Fibroblast of peridontal ligament (primary cell): ENCODE measurements around the gene ANGPT4.
A peak's percentile ranks its signal among the peaks of the same experiment; 100 is the strongest.

ENCODE experiments used
- DNase-seq: peaks from one replicate; pipeline ENCODE4 v3.0.0-alpha.2; 2010; ENCODE audit errors: extremely low read depth

Gene ANGPT4

GRCh38 chr20:916125-916799, at the start of gene ANGPT4:
TSS of gene ANGPT4 (minus strand) at chr20:916334. CDS start at chr20:916214, 120 bp downstream.
- no peak for DNase-seq

GRCh38 chr20:963795-964194, 47.7 kb upstream of the ANGPT4 start:
- DNase-seq, result no peak

GRCh38 chr20:962683-963082, 46.5 kb upstream of the ANGPT4 start:
- no peak for DNase-seq

GRCh38 chr20:962223-962622, 46.1 kb upstream of the ANGPT4 start:
- no peak for DNase-seq

- no peak for DNase-seq
Observed at GRCh38 chr20:961768-962167, 45.6 kb upstream of the ANGPT4 start.

- no peak for DNase-seq
Observed at GRCh38 chr20:959996-960615, 44.0 kb upstream of the ANGPT4 start.

GRCh38 chr20:958936-959815, 43.0 kb upstream of the ANGPT4 start:
- no peak for DNase-seq

- peak; percentile 17 for DNase-seq
Observed at GRCh38 chr20:957544-957943, 41.4 kb upstream of the ANGPT4 start.

GRCh38 chr20:956330-956951, 40.3 kb upstream of the ANGPT4 start:
- DNase-seq, result peak; percentile 57

- DNase-seq, result no peak
Observed at GRCh38 chr20:955656-956055, 39.5 kb upstream of the ANGPT4 start.

GRCh38 chr20:955111-955510, 39.0 kb upstream of the ANGPT4 start:
- DNase-seq, result no peak

- no peak for DNase-seq
Observed at GRCh38 chr20:953742-954141, 37.6 kb upstream of the ANGPT4 start.

GRCh38 chr20:952196-952795, 36.2 kb upstream of the ANGPT4 start:
- DNase-seq, result no peak

GRCh38 chr20:951384-952169, 35.4 kb upstream of the ANGPT4 start:
- DNase-seq, result no peak

- DNase-seq, result no peak
Observed at GRCh38 chr20:949717-950116, 33.6 kb upstream of the ANGPT4 start.

GRCh38 chr20:946826-947225, 30.7 kb upstream of the ANGPT4 start:
- no peak for DNase-seq

GRCh38 chr20:945841-946240, 29.7 kb upstream of the ANGPT4 start:
- no peak for DNase-seq

GRCh38 chr20:944774-945410, 28.8 kb upstream of the ANGPT4 start:
- no peak for DNase-seq

GRCh38 chr20:944148-944547, 28.0 kb upstream of the ANGPT4 start:
- DNase-seq, result no peak

- no peak for DNase-seq
Observed at GRCh38 chr20:942611-943010, 26.5 kb upstream of the ANGPT4 start.

- no peak for DNase-seq
Observed at GRCh38 chr20:940926-941325, 24.8 kb upstream of the ANGPT4 start.
